ENCODE measurements around the gene MINAR2. TPM values are rescaled to one million over a fixed set of nuclear protein-coding genes. Genes with fewer than 3 reads are reported as not detected.
A peak's percentile ranks its signal among the peaks of the same experiment; 100 is the strongest.

The MINAR2 gene
- total RNA-seq, 1 donor from 2014 or later: not detected

DNA sequence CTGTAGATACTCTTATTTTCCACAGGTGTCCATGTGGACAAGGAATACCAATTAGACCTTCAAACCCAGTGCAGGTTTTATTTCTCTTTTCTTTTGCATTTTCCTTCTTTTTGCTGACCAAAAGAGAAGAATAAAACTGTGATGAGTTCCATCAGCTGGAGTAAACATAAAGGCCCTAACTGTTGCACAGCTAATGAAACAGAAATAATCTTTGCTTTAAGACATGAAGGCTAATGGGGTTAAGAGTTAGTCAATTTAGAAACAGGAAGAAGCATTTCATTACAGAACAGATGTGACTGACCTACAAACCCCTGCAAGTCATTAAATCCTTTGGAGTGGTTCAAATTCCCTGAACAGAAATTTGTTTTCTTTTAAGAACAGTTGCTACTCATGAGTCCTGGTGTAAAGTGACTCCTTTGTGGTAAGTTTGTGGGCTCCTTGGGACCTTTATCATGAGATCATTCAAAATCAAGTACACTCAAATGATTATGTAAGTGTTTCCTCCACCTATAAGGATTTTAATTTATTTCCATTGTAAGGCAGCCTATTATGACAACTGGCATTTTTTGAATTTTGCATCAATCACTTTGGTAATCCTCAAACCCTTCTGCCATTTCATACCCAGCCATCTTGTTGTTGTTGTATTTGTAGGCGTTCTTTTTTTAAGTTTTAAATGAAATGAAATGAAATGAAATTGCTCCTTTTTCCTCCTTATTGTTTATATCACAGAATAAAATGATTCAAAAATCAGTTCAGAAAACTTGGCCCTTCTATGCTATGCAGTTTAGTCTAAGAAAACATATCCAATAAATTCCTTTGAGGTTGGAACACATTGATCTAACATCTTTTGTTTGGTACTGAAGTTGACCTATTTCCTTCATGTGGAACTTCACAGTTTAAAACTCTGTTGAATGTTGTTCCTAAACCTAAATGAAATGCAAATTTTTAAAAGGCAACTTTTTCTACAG lies 1.3 kb downstream of the MINAR2 start:
- DNase-seq (ENCODE audit: low spot score): no peak
- no peaks in the 10 kb centered on the region for H3K27me3 Mint-ChIP-seq (ENCODE audit: low read depth)
- no peaks in the 10 kb centered on the region for H3K36me3 Mint-ChIP-seq (ENCODE audit: low read depth)
- H3K4me1 Mint-ChIP-seq (ENCODE audit: low read depth): no peaks in the 10 kb centered on the region
- H3K4me3 Mint-ChIP-seq (ENCODE audit: low read depth): no peak overlapping the region
- intact Hi-C loops (cut with micrococcal nuclease): no loop called here
- H3K27ac Mint-ChIP-seq: no peak overlapping the region
- H3K9me3 Mint-ChIP-seq: no peaks in the 10 kb centered on the region

DNA sequence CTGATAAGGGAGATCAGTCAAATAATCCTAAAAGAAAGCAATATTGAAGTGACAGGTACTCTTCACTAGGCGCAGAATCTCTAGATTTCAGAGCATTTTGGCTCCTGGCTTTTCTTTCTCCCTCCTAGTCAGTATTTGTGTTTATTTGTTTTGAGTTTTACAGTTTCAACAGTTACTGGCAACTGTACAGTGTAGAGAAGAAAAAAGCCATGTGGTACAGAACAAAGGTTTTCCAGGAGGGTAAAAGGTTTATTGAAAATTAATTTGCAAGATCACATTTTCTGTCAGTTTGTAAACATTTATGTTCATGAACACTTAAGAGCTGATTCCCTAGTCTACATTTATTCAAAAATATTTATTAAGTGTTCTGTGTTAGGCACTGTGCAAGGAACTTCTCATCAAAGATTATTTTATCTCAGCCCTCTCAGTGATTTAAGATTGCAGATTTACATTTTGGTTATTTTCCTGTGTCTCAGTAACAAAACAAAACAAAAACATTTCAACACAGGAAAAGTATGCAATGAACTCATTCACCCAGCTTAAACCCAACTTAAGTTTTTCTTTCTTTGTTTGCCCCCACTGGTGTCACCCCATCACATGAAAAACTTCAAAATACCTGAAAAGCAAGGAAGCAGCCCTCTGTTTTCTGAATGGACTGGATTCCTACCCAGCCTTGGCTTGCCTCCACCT lies 12.9 kb downstream of the MINAR2 start:
- H3K27me3 Mint-ChIP-seq (ENCODE audit: low read depth): no peaks in the 10 kb centered on the region
- intact Hi-C loops (cut with micrococcal nuclease): no loop called here
- no peak for DNase-seq (ENCODE audit: low spot score)
- H3K9me3 Mint-ChIP-seq: no peaks in the 10 kb centered on the region
- no peaks in the 10 kb centered on the region for H3K36me3 Mint-ChIP-seq (ENCODE audit: low read depth)
- no peaks in the 10 kb centered on the region for H3K4me1 Mint-ChIP-seq (ENCODE audit: low read depth)
- H3K4me3 Mint-ChIP-seq (ENCODE audit: low read depth): no peak overlapping the region
- H3K27ac Mint-ChIP-seq: no peak overlapping the region

DNA sequence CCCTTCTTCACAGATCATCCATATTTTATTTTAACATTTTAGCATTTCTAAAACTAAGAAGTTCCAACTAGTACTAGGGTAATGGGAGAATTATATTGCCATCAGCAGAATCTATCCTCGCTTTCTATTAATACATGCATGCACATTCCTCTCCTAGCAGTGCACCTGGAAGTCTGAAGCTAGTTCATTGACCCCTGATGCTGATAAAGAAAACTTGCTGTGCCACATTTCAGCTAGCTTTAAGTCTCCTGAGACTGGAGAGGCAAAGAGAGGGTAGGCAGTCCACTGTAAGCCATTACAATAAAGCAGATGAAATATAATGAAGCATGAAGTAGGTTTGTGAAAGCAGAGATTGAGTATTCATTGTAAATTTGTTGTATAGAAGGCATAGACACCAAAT lies 15.8 kb downstream of the MINAR2 start:
- H3K4me1 Mint-ChIP-seq (ENCODE audit: low read depth): no peaks in the 10 kb centered on the region

GRCh38 chr5:129766798-129767197 lies 18.9 kb downstream of the MINAR2 start:
- no peaks in the 10 kb centered on the region for H3K27me3 Mint-ChIP-seq (ENCODE audit: low read depth)
- H3K4me1 Mint-ChIP-seq (ENCODE audit: low read depth): no peaks in the 10 kb centered on the region
- H3K9me3 Mint-ChIP-seq: no peaks in the 10 kb centered on the region
- no peak for DNase-seq (ENCODE audit: low spot score)
- no peak overlapping the region for H3K4me3 Mint-ChIP-seq (ENCODE audit: low read depth)
- no peak overlapping the region for H3K27ac Mint-ChIP-seq
- no peaks in the 10 kb centered on the region for H3K36me3 Mint-ChIP-seq (ENCODE audit: low read depth)
- intact Hi-C loops (cut with micrococcal nuclease): loop anchor here (5.0 kb wide), 1 partner anchor 1554 kb away; no protein-coding TSS in a partner anchor

More for the DNA sequence above, 15.8 kb downstream of the MINAR2 start:
- Mint-ChIP-seq H3K36me3 (ENCODE audit: low read depth) (no peaks in the 10 kb centered on the region), H3K4me3 (ENCODE audit: low read depth) (no peak overlapping the region), H3K9me3 (no peaks in the 10 kb centered on the region), H3K27me3 (ENCODE audit: low read depth) (no peaks in the 10 kb centered on the region), H3K27ac (no peak overlapping the region)
- intact Hi-C loops (cut with micrococcal nuclease): no loop called here
- no peak for DNase-seq (ENCODE audit: low spot score)

- no peaks in the 10 kb centered on the region for H3K27me3 Mint-ChIP-seq (ENCODE audit: low read depth)
- intact Hi-C loops (cut with micrococcal nuclease): loop anchor here (1.0 to 5.0 kb wide), 3 partner anchors 104 to 1556 kb away; no protein-coding TSS in a partner anchor
- H3K4me3 Mint-ChIP-seq (ENCODE audit: low read depth): no peak overlapping the region
- no peaks in the 10 kb centered on the region for H3K4me1 Mint-ChIP-seq (ENCODE audit: low read depth)
- peak; percentile 42 for DNase-seq (ENCODE audit: low spot score)
- no peaks in the 10 kb centered on the region for H3K9me3 Mint-ChIP-seq
- no peak overlapping the region for H3K27ac Mint-ChIP-seq
- H3K36me3 Mint-ChIP-seq (ENCODE audit: low read depth): no peaks in the 10 kb centered on the region
Measured at GRCh38 chr5:129767927-129768380, 20.1 kb downstream of the MINAR2 start.

- Mint-ChIP-seq H3K4me3 (ENCODE audit: low read depth) (no peak overlapping the region), H3K27me3 (ENCODE audit: low read depth) (no peaks in the 10 kb centered on the region), H3K27ac (no peak overlapping the region), H3K4me1 (ENCODE audit: low read depth) (no peaks in the 10 kb centered on the region), H3K9me3 (no peaks in the 10 kb centered on the region), H3K36me3 (ENCODE audit: low read depth) (no peaks in the 10 kb centered on the region)
- DNase-seq (ENCODE audit: low spot score): no peak
- intact Hi-C loops (cut with micrococcal nuclease): loop anchor here (1.0 to 5.0 kb wide), 3 partner anchors 104 to 1556 kb away; no protein-coding TSS in a partner anchor
Measured at GRCh38 chr5:129768735-129769134, 20.8 kb downstream of the MINAR2 start.

DNA sequence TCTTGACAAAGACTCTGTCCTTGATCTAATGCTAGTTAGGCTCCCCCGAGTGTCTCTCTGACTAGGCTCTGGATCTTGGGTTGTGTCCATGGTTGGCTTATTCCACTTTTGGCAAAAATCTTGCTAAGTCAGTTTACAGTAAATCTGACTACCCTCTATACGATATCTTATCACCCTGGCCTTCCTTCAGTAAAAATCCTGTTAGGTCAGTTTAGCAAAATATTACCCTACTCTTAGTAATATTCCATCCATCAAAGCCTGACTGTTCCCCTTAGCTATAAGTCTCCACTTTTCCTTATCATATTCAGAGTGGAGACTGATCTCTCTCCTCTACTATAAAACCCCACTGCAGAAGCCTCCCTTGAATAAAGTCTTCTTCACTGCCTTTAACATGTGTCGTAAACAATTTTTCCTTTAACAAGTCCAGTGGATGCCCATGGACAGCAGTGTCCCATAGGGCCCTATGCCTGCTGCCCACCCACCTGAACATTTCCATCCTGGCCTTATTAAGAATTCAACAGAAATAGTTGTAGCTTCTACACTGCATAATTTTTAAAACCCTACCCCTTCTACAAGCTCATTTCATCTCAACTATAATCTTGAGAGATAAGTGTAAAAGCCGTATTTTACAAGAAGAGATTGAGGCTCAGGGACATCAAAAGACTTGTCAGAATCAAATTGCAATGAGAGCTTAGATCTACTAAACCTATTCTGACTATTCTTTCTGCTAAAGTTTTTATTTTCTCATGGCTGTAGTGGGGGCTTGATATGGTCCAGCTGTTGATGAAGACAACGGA lies 22.3 kb downstream of the MINAR2 start:
- Mint-ChIP-seq H3K9me3 (no peaks in the 10 kb centered on the region), H3K4me3 (ENCODE audit: low read depth) (no peak overlapping the region), H3K27ac (no peak overlapping the region), H3K36me3 (ENCODE audit: low read depth) (no peaks in the 10 kb centered on the region), H3K4me1 (ENCODE audit: low read depth) (no peaks in the 10 kb centered on the region), H3K27me3 (ENCODE audit: low read depth) (no peaks in the 10 kb centered on the region)
- intact Hi-C loops (cut with micrococcal nuclease): loop anchor here (2.0 kb wide), 1 partner anchor 1341 kb away; no protein-coding TSS in a partner anchor
- no peak for DNase-seq (ENCODE audit: low spot score)

GRCh38 chr5:129771058-129771838 lies 23.4 kb downstream of the MINAR2 start:
- Mint-ChIP-seq H3K27ac (no peak overlapping the region), H3K4me3 (ENCODE audit: low read depth) (no peak overlapping the region), H3K27me3 (ENCODE audit: low read depth) (no peaks in the 10 kb centered on the region), H3K4me1 (ENCODE audit: low read depth) (no peaks in the 10 kb centered on the region), H3K36me3 (ENCODE audit: low read depth) (no peaks in the 10 kb centered on the region), H3K9me3 (no peaks in the 10 kb centered on the region)
- DNase-seq (ENCODE audit: low spot score): peak; percentile 13
- intact Hi-C loops (cut with micrococcal nuclease): loop anchor here (1.0 to 2.0 kb wide), 2 partner anchors 81 to 1340 kb away; no protein-coding TSS in a partner anchor

- Mint-ChIP-seq H3K9me3 (no peaks in the 10 kb centered on the region), H3K4me1 (ENCODE audit: low read depth) (no peaks in the 10 kb centered on the region), H3K4me3 (ENCODE audit: low read depth) (no peak overlapping the region), H3K36me3 (ENCODE audit: low read depth) (no peaks in the 10 kb centered on the region), H3K27me3 (ENCODE audit: low read depth) (no peaks in the 10 kb centered on the region), H3K27ac (no peak overlapping the region)
- DNase-seq (ENCODE audit: low spot score): no peak
- intact Hi-C loops (cut with micrococcal nuclease): no loop called here
Measured at GRCh38 chr5:129773376-129773775, 25.5 kb downstream of the MINAR2 start.

DNA sequence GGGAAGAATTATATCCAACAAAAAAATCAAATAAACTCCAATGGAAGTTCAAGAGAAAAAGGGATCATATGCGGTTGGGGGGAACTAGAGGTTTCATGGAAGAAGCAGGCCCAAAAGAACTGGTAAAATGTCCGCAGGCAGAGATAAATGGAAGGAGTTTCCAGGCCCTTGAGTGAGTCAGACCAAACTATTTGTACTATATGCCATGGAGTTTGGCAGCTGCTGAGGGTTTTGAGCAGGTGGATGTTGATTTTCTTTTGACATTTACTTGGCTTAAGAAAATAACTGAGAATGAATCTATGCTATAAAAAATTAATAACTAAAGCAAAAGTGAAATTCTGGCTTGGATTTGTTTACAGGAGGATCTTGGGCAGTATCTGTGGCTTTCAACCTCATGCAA lies 33.7 kb downstream of the MINAR2 start:
- no peak overlapping the region for H3K27ac Mint-ChIP-seq
- no peaks in the 10 kb centered on the region for H3K9me3 Mint-ChIP-seq
- H3K36me3 Mint-ChIP-seq (ENCODE audit: low read depth): no peaks in the 10 kb centered on the region
- no peaks in the 10 kb centered on the region for H3K27me3 Mint-ChIP-seq (ENCODE audit: low read depth)
- no peak overlapping the region for H3K4me3 Mint-ChIP-seq (ENCODE audit: low read depth)
- DNase-seq (ENCODE audit: low spot score): no peak
- H3K4me1 Mint-ChIP-seq (ENCODE audit: low read depth): no peaks in the 10 kb centered on the region
- intact Hi-C loops (cut with micrococcal nuclease): no loop called here

DNA sequence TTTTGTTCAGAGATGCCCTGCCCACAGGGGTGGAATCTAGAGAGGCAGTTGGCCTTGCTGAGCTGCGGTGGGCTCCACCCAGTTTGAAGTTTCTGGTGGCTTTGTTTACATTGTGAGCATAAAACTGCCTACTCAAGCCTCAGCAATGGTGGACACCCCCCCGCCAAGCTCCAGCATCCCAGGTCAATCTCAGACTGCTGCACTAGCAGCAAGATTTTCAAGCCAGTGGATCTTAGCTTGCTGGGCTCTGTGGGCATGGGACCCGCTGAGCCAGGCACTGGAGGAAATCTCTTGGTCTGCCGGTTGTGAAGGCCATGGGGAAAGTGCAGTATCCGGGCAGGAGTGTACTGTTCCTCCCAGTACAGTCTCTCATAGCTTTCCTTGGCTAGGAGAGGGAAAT lies 55.5 kb downstream of the MINAR2 start:
- peaks cover 17% of the 10 kb centered on the region for H3K9me3 Mint-ChIP-seq

GRCh38 chr5:129804705-129805104 lies 56.8 kb downstream of the MINAR2 start:
- Mint-ChIP-seq H3K36me3 (ENCODE audit: low read depth) (no peaks in the 10 kb centered on the region), H3K27me3 (ENCODE audit: low read depth) (no peaks in the 10 kb centered on the region), H3K4me1 (ENCODE audit: low read depth) (no peaks in the 10 kb centered on the region), H3K27ac (no peak overlapping the region), H3K9me3 (peaks cover 9% of the 10 kb centered on the region), H3K4me3 (ENCODE audit: low read depth) (no peak overlapping the region)
- DNase-seq (ENCODE audit: low spot score): no peak
- intact Hi-C loops (cut with micrococcal nuclease): no loop called here

More for the DNA sequence above, 55.5 kb downstream of the MINAR2 start:
- Mint-ChIP-seq H3K27ac (no peak overlapping the region), H3K36me3 (ENCODE audit: low read depth) (no peaks in the 10 kb centered on the region), H3K4me3 (ENCODE audit: low read depth) (no peak overlapping the region), H3K4me1 (ENCODE audit: low read depth) (no peaks in the 10 kb centered on the region), H3K27me3 (ENCODE audit: low read depth) (no peaks in the 10 kb centered on the region)
- DNase-seq (ENCODE audit: low spot score): no peak
- intact Hi-C loops (cut with micrococcal nuclease): no loop called here

Measured in activated T-helper 2 cell treated with anti-CD3 and anti-CD28 coated beads, Interferon-gamma antibody, Interleukin-2, Interleukin-4, amounts not matched to agents 10 μg/mL and 5 μg/mL and 100 μg/mL, durations not matched to agents 14 hours and 24 hours and 36 hours (primary cell).